Measurements from ENCODE around the gene BAZ1B. TPM values are rescaled to one million over a fixed set of nuclear protein-coding genes. Genes with fewer than 3 reads are reported as not detected.
"Not testable (repeated sequence)": the region's sequence is repeated elsewhere in the genome, so short reads cannot be mapped to it uniquely, and the experiment has no call there.

BAZ1B gene
- total RNA-seq, 3 donors from 2014 or later: 53.7 to 57.4 (median 56.3) TPM

DNA sequence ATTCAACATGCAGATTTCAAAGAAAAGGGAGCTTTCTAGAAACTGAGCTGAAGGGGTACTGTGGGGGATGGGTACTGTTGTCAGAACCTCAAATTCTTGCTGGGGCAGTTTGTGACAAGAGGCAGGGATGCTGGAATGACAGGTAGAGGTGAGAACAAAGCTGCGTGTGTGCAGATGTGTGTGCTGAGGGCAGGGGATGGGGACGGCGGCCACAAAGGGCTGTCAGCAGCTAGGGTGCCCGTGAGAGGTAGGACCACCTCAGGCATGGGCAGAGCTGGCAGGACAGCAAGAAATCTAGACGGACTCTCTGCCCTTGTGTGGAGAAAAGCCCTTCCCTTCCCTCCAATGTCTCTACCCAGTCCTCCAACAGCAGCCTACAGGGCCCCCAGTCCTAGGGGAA lies 14.4 kb upstream of the BAZ1B start:
- intact Hi-C loops (cut with DNase I; ENCODE audit: low total_unique reads): no loop called here
- H3K9me3 ChIP-seq: no peaks in the 10 kb centered on the region
- no peak for DNase-seq (ENCODE audit: low spot score in 2 of 2)
- no peak overlapping the region for H3K27ac ChIP-seq
- peaks cover 14% of the 10 kb centered on the region for H3K36me3 ChIP-seq
- H3K27me3 ChIP-seq: no peaks in the 10 kb centered on the region
- TF ChIP-seq POLR2A (IDR thresholded peaks at IDR 0.05) (no peak), POLR2AphosphoS5 (IDR thresholded peaks at IDR 0.05) (no peak)
- TF ChIP-seq, protein P1, sequence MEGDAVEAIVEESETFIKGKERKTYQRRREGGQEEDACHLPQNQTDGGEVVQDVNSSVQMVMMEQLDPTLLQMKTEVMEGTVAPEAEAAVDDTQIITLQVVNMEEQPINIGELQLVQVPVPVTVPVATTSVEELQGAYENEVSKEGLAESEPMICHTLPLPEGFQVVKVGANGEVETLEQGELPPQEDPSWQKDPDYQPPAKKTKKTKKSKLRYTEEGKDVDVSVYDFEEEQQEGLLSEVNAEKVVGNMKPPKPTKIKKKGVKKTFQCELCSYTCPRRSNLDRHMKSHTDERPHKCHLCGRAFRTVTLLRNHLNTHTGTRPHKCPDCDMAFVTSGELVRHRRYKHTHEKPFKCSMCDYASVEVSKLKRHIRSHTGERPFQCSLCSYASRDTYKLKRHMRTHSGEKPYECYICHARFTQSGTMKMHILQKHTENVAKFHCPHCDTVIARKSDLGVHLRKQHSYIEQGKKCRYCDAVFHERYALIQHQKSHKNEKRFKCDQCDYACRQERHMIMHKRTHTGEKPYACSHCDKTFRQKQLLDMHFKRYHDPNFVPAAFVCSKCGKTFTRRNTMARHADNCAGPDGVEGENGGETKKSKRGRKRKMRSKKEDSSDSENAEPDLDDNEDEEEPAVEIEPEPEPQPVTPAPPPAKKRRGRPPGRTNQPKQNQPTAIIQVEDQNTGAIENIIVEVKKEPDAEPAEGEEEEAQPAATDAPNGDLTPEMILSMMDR (IDR thresholded peaks at IDR 0.05): no peak
- H3K4me1 ChIP-seq: no peaks in the 10 kb centered on the region
- no peak overlapping the region for H3K4me3 ChIP-seq

DNA sequence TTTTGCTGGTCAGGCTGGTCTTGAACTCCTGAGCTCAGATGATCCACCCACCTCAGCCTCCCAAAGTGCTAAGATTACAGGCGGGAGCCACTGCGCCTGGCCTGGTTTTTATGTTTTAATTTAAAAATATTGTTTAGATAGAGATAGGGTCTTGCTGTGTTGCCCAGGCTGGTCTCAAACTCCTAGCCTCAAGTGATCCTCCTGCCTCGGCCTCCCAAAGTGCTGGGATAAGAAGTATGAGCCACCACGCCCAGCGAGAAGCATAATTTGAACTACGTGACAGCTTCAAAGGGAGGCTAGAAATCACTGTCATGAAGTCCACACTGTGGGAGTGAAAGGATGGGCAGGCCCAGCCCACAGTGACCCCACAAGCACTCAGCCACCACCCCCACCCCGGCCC lies 13.8 kb upstream of the BAZ1B start:
- H3K36me3 ChIP-seq: peaks cover 14% of the 10 kb centered on the region
- H3K9me3 ChIP-seq; DNase-seq (ENCODE audit: low spot score in 2 of 2); intact Hi-C loops (cut with DNase I; ENCODE audit: low total_unique reads); H3K27me3 ChIP-seq; H3K4me1 ChIP-seq; H3K4me3 ChIP-seq; H3K27ac ChIP-seq: not testable (repeated sequence)

DNA sequence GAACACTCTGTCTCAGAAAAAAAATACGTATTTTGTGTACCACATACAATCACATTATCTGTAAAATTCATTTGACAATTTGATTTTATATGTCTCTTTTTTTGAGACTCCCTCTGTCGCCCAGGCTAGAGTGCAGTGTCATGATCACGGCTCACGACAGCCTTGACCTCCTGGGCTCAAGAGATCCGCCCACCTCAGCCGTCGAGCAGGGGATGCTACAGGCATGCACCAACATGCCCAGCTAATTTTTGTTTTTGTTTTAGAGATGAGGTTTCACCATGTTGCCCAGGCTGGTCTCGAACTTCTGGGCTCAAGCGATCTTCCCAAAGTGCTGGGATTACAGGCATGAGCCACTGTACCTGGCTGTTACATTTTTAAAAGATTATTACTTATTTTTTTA lies 11.6 kb upstream of the BAZ1B start:
- intact Hi-C loops (cut with DNase I; ENCODE audit: low total_unique reads): no loop called here
- TF ChIP-seq POLR2A (IDR thresholded peaks at IDR 0.05) (no peak), POLR2AphosphoS5 (IDR thresholded peaks at IDR 0.05) (no peak)
- TF ChIP-seq, protein P1 (IDR thresholded peaks at IDR 0.05): no peak
- H3K9me3 ChIP-seq: no peaks in the 10 kb centered on the region
- DNase-seq (ENCODE audit: low spot score in 2 of 2): no peak
- H3K27ac ChIP-seq: no peak overlapping the region
- H3K4me1 ChIP-seq: no peaks in the 10 kb centered on the region
- no peak overlapping the region for H3K4me3 ChIP-seq
- peaks cover 14% of the 10 kb centered on the region for H3K36me3 ChIP-seq
- no peaks in the 10 kb centered on the region for H3K27me3 ChIP-seq

DNA sequence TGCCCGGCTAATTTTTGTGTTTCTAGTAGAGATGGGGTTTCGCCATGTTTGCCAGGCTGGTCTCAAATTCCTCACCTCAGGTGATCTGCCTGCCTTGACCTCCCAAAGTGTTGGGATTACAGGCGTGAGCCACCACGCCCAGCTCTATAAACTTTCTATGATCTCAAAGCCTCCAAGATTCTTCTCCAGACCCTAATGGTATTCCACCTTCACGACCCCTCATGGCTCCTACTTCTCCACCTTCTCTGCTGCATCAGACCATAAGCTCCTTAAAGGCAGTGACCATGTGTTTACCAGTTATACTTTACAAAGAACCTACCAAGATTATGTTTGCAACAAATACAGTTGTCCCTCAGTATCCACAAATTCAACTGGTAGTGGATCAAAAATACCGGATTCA lies 10.1 kb upstream of the BAZ1B start:
- intact Hi-C loops (cut with DNase I; ENCODE audit: low total_unique reads): no loop called here
- Histone ChIP-seq H3K36me3 (peaks cover 10% of the 10 kb centered on the region), H3K9me3 (no peaks in the 10 kb centered on the region), H3K4me1 (no peaks in the 10 kb centered on the region), H3K27me3 (no peaks in the 10 kb centered on the region), H3K4me3 (no peak overlapping the region), H3K27ac (no peak overlapping the region)
- no peak for DNase-seq (ENCODE audit: low spot score in 2 of 2)
- TF ChIP-seq POLR2A (IDR thresholded peaks at IDR 0.05) (no peak), POLR2AphosphoS5 (IDR thresholded peaks at IDR 0.05) (no peak)
- TF ChIP-seq, protein P1 (IDR thresholded peaks at IDR 0.05): no peak

DNA sequence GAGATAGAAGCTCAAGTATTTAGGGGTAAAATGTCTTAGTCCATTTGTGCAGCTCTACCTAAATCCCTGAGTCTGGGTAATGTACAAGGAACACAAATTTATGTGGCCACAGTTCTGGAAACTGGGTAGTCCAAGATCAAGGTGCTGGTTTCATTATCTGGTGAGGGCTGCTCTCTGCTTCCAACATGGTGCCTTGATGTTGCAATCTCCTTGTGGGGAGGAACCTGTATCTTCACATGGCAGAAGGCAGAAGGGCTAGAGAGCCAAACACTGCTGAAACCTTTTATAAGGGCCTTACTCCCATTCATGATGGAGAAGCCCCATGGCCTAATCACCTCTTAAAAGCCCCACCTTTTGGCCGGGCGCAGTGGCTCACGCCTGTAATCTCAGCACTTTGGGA lies 8.7 kb upstream of the BAZ1B start:
- Histone ChIP-seq H3K27me3 (no peaks in the 10 kb centered on the region), H3K36me3 (no peaks in the 10 kb centered on the region), H3K4me3 (no peak overlapping the region), H3K27ac (no peak overlapping the region), H3K4me1 (no peaks in the 10 kb centered on the region), H3K9me3 (no peaks in the 10 kb centered on the region)
- DNase-seq (ENCODE audit: low spot score in 2 of 2): no peak
- TF ChIP-seq POLR2A (IDR thresholded peaks at IDR 0.05): no peak
- TF ChIP-seq, protein P1 (IDR thresholded peaks at IDR 0.05): no peak
- no peak for TF ChIP-seq POLR2AphosphoS5 (IDR thresholded peaks at IDR 0.05)
- intact Hi-C loops (cut with DNase I; ENCODE audit: low total_unique reads): no loop called here

All from breast epithelium (tissue), 4 donors.